CD4-positive, alpha-beta T cell treated with Interleukin-6 for 4 hours (primary cell): ENCODE results near the gene LHX4.

Experiments
- DNase-seq: peaks from one replicate; pipeline ENCODE4 v3.0.0-alpha.2; 2020; ENCODE audit warnings: mixed read lengths

The LHX4 gene

DNA sequence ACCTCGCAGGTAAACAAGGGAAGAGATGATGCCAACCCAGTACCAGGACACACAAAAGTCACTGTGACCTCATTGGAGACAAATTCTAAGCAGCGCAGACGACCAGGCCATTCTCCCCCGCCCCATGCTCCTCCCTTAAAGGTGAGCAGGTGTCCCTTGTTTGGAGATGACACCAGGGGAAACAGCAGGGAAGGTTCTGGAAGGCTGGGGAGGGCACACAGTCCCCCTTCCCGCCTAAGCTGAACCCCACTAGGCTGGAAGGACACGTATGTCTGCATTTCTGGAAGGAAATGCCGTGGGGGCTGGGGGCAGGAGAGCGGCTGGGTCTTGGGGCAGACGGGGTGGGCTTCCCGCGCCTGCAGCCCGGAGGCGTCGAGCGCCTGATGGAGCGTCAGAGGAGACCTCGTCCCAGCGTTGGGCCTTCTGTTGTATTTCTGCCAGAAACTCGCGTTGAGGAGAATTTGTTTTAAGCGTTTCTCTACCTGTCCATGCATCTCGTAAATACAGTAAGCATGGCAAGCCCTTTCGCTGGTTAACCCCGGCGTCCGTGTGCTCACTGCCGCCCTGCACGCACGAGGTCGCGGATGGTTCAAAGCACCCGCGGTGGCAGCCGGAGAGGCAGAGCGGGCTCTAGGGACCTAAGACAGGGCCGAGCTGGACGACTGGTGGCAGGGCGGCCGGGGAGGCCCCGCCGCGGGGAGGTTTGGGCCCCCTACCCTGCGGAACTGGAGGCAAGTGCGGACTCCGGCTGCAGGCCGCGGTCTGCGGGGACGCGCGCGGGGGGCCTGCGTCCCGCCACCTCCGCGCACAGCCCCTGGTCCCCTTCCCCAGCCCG lies 1.2 kb upstream of the LHX4 start:
- DNase-seq = no peak

DNA sequence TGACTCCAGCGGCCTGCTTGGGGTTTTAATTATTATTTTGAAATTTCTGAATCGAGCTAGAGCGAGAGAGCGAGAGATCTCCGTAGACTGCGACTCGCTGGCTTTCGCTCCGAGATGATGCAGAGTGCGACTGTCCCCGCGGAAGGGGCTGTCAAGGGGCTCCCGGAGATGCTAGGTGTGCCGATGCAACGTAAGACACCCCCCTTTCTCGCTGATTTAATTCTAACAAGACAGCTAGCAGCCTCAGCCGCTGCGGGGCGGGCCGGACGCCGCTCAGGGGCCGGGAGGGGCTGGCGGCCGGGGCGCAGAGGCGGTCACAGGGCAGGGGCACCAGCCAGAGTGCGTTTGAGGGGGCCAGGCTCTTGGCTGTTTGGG lies 339 bp downstream of the LHX4 start:
- no peak for DNase-seq

DNA sequence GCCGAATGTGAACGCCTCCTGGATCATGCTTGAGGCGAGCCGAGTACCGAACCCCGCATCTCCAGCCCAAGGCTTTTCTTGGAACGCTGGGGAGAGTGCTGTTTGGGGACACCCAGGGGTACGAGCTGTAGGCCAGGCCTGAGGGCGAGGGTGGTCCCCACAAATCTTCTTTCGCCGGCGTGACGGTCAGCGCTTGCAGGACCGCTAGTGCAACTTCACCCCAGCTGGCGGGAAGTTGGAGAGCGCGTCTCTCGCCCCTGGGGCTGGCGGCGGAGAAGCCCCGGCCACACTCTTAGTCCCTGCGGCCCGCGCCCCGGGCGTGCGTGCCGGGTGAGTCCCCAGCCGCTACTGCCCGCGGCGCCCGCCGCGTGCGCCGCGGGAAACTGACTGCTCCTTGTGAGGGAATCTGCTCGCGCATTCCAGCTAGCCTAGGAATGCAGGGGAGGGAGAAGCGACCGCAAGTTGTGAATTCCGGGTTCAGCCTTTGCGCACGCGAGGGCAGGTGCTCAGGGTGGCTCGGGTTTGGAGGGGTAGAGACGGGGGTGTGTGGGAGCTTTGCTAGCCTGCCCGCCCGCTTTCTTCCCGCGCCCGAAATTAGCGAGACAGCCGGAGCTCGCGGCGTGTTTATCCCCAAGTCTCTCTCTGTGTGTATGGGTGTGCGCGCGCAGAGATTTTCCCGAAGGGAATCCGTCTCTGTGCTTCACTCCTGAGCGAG lies 884 bp downstream of the LHX4 start:
- DNase-seq = no peak

DNA sequence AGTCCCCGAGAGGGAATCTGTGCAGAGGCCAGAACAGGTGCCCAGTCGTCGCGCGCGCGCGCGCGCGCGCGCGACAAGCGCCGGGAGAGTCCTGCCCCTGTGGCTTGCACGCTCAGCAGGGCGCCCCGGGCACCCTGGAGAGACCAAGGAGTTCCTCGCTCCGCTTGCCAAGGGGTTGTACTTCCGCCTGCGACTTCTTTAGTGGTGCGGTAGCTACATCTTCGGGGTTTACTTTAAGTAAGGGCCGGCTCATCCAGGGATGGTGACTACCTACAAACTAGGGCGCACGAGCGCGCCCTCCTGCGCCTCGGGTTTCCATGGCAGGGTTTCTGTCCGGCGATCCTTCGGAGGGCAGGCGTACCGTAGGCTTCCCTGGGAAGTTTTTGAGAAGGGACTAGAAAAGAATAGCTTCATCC lies 1.4 kb downstream of the LHX4 start:
- DNase-seq = peak; percentile 21

- DNase-seq = no peak
These were observed 1.9 kb downstream of the LHX4 start for GRCh38 chr1:180231936-180232335.

GRCh38 chr1:180232521-180233043 lies 2.5 kb downstream of the LHX4 start:
- no peak for DNase-seq

GRCh38 chr1:180233191-180234011 lies 3.3 kb downstream of the LHX4 start:
- DNase-seq = no peak

DNA sequence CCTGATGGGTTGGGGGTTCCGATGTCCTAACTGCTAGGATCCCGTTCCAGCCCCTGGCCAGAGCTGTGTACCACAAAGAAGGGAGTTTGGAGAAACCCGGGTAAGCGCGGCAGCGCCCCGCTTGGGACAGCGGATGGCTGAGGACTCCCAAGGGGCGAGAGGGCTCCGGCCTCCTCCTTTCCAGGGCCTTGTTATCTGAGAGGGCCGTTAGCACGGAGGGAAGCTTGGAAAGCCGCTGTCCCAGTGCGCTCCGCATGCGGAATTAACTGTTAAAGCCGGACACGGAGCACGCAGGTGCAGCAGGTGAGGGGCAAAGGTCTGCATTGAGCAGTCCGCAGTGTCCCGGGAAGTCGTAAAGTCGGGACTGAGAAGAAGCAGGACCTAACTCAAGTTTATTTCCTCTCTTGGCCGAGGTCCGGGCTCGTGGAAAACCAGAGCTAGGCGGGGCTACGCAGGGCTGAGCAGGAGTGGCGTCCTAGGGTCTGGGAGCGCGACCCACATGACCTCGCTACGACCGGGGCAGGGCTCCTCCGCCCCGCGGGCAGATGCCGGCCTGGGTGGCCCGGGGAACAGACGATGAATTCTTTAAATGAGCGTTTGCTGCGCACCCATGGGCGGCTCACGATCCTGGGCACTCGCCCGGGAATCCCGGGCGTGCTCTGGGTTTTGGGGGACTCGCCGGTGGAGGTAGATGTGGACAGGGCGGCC lies 4.5 kb downstream of the LHX4 start:
- DNase-seq = no peak

DNA sequence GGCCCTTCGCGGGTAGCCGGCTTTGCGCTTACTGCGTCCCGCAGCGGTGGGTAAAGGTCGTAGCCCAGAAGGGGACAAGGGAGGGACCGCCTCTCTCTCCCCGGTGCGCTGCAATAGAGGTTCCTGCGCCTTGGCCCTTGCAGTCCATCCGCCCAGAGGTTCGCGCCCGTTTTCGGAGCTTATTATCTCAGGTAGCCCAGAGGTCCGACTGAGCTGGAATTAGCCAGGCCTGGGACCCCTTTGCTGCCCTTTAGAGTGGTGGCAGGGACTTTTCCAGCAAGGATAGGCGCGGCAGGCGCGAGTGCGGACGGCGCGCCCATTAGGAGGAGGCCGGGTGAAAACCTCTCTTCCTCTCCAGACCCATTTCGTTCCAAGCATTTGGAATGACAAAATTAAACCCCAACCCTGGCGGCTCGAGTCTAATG lies 5.0 kb downstream of the LHX4 start:
- DNase-seq = no peak

GRCh38 chr1:180235502-180236239 lies 5.6 kb downstream of the LHX4 start:
- DNase-seq = no peak

DNA sequence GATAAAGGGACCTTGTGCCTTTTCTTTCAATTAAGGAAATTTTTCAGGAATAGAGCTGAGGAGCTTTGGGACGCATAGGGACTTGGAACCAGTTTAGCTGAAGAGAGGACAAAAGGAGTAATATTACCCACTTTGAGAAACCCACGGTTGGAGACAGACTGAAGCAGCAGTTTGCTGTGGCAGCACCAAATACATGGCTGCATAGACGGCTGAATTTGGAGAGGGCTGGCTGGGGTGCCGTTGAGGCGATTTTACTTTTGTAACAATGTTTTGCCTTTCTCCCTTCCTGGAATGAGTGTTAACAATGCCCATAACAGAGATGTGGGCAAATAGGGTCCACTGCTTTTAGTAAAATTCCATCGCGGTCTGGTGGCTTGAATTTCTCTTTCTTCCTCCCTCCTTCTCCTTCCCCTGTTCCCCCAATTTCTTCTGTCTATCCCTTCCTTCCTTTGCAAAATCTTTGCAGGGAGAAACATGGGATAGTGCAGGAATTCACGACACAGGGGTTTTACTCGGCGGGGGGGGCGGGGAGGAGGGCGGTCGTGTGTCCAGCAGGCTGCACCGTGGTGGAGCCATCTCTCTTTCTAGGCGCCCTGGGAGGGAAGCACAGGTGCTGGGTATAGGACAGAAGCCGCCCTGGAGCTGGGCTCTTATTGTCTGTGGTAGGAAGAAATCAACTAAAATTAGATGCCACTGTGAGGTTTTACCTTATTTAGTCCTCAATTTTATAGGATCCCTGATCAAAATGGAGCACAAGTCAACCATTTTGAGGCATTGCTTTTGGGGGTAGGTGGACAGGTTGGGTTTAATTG lies 6.8 kb downstream of the LHX4 start:
- no peak for DNase-seq

DNA sequence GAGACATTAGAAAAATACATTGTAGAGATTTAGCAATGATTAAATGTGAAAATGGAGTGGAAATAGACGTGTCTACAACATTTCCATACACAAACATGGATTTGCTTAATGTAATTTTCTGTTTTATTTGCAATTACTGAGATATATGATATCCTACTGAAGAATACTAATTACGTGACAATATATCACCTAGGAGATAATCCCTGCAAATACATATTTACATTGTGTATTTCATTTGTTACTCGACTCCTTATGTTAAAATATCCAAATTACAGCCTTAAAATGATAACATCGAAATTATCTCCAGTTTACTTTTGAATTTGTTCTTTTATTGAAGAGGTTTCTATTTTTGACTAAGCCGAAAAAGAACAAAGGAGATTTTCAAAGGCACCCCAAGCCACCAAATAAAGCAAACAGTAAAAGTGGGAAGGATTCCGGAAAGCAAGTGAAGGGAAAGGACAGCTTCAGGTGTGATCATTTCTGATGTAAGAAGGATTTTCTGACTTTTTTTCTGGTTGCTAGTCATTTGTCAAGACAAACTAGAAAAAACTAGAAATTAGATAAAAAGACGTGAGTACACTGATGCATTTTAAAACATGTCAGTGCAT lies 7.9 kb downstream of the LHX4 start:
- DNase-seq = no peak

DNA sequence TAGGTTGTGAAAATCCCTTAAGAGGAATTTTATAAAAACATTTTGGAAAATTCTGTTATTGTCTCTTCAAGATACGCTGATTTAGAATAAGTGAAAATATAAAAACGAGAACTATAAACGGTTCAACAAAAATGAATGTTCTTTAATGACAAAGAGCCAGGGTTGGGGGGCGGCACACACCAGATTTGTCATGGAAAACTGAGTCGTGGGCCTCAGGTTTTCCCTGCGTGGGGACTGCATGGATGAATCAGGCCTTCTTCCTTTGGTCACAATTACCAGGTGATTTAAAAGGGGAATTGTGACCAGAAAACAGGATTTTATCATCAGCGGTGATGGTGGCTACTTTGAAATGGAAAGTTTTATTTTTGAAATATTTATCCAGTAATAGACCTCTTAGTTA lies 8.6 kb downstream of the LHX4 start:
- no peak for DNase-seq

DNA sequence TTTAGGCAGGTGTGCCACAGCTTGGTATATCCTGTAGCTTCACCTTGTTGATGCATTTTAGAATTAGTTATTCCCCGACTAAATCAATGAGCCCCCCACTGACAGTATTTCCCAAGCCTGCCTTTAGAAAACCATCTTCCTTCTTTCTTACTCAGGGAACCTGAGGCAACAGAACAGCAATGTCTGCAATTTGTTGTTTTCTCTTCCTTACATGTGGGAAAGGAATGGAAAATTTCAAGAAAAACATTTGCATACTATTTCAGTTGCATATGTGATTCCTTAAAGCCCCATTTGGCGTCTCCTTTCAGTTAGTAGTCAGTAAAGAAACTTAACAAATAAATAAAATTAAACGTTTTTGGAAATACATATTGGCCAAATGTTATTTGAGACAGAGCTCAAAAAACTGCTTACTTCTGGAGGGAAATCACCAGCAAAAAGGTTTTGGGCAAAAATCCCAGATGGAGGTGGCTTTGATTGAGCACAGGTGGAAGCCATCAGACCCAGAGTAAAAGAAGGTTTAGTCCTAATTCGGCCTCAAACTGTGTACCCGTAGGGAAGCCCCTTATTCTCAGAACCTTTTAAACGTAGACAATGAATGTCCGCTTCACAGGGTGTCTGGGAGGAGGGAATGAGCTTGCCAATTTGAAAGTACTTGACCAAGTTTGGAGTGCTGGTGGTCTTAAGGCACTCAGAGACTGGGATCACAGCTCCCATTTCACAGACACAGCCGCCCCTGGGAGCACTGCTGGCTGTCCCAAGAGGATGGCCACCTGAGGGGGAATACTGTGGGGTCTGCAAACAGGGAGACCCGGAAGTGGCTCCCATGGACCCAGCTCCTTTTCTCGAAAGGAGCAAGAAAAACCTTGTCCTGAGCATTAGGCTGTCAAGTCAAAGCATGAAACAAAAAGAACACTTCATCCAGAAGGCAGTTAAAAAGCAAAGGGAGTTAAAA lies 9.4 kb downstream of the LHX4 start:
- no peak for DNase-seq

GRCh38 chr1:180241716-180242544 lies 11.9 kb downstream of the LHX4 start:
- DNase-seq = no peak

- no peak for DNase-seq
These were observed 13.6 kb downstream of the LHX4 start for GRCh38 chr1:180243517-180244221.

DNA sequence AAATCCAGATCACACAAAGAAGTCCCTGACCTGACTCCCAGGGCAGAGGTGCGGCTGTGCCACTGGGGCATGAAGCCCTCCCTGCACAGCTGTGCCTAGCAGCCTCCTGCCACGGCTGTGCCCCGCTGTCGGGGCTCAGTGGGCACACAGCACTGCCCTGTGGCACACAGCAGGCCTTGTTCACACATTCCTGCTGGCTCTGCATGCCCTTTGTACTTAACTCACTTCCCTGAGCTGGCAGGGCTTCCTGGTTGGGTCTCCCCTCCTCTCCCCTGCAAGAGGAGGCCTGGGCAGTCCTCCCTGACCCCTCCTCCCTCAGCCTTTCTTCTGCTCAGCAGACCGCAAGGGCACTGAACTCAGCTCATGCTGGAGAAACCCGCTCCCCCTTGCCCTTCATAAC lies 14.8 kb downstream of the LHX4 start:
- DNase-seq = no peak

GRCh38 chr1:180246579-180246978 lies 16.5 kb downstream of the LHX4 start:
- no peak for DNase-seq
